ENCODE data around the gene NEURL1B. TPM values are rescaled to one million over a fixed set of nuclear protein-coding genes. Genes with fewer than 3 reads are reported as not detected.
A peak's percentile ranks its signal among the peaks of the same experiment; 100 is the strongest.

Gene NEURL1B
- total RNA-seq, 6 experiments from 2014 or later = 4.9 to 9.8 (median 6.4) TPM

DNA sequence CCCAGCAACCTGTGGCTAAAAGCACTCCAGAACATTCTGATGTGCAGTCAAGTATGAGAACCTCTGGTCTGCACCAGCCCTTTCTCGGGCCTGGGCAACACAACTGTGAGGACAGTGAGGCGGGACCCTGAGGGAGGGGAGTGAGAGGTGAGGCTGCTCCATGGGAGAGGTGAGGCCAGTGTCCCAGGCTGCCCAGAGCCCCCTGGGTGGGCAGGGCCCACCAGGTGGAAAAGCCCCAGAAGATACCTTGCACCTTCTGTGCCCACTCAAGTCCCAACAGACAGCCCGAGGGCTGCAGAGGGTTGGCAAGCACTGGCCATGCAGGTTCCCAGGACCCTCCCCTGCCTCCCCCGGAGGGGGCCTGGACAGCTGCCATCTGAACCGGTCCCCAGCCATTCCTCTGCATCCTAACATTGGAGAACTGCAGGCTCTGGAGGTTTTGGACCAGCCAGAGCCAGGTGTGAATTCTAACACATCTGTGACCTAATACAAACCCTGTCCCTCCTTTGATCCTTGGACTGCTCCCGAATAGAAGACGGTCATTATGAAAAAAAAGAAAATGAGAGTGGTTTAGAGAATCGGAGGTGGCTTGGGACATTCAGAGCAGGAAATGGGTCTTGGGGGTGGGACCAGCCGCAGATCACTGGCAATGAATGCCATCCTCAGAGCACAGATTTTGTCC, 72.9 kb downstream of the NEURL1B start:
- H3K9me3 ChIP-seq = no peaks in the 10 kb centered on the region
- 13% methylated on average over 4 of the region's 9 CpGs for WGBS (ENCODE audit: insufficient coverage, low coverage, low lambda C conversion rate, missing lambda C conversion rate)
- H3K36me3 ChIP-seq = no peaks in the 10 kb centered on the region
- DNase-seq (peak in 1 of 3 donors; percentile 27), ATAC-seq (no peak)
- no peak overlapping the region for H3K4me3 ChIP-seq
- H3K4me1 ChIP-seq = peaks cover 0 to 30% (median 10%) of the 10 kb centered on the region in 4 donors
- H3K27ac ChIP-seq = peak overlapping the region; percentile 70 to 83 (median 77)
- TF ChIP-seq CTCF (IDR thresholded peaks at IDR 0.05) (no peak), POLR2A (IDR thresholded peaks at IDR 0.05) (no peak)
- no peaks in the 10 kb centered on the region for H3K27me3 ChIP-seq
- intact Hi-C loops (cut with DNase I) = loop anchor here (5.0 kb wide), 2 partner anchors 218 to 223 kb away; no protein-coding TSS in a partner anchor

DNA sequence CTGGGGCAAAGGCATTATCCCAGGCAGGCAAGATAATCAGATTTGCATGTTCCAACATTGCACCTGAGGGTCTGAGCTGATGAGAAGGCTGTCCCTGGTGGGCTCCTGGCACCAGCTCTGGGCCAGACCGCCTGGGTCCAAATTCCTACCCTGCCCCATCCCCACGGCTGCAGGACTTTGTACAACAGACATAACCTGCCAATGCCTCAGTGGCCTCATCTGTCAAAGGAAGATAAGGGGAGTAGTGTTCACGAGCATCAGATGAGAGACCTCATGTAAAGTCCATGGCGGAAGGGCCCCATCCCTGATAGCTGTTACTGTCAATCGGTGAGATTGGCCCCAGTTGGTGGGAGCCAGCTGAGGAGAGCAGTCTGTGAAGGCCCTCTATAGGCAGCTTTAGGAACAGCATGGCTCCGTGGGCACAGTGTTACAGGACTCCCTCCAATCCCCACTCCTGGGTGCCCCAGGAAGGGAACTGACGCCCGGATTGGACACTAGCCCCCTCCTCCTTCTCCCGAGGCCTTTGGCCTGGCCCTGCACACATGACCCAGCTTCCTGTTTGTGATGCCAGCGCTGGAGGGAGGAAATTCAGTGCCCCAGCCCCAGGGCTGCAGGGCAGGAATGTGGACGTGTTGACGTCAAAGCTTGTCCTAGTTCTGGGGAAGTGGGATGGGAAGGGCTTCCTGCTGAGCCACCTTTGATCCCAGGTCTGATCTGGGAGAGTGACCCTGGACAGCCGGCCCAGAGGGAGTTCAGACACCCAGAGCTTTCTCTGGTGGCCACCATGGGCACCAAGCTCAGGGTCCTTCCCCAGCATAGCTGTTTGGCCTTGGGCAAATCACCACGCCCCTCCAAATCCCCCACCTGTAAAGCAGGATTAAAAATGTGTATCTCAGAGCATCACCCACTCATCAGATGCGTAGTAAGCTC, 73.7 kb downstream of the NEURL1B start:
- H3K9me3 ChIP-seq = no peaks in the 10 kb centered on the region
- peak; percentile 89 to 95 (median 91) for DNase-seq
- intact Hi-C loops (cut with DNase I) = loop anchor here (5.0 kb wide), 3 partner anchors 53 to 223 kb away; no protein-coding TSS in a partner anchor
- ATAC-seq = peak; percentile 80 to 89 (median 82)
- TF ChIP-seq CTCF (IDR thresholded peaks at IDR 0.05) = peak; percentile 72 to 98 (median 72)
- TF ChIP-seq POLR2A (IDR thresholded peaks at IDR 0.05) = peak; percentile 76
- no peaks in the 10 kb centered on the region for H3K27me3 ChIP-seq
- H3K4me3 ChIP-seq = no peak overlapping the region
- 35% methylated on average over 3 of the region's 15 CpGs for WGBS (ENCODE audit: insufficient coverage, low coverage, low lambda C conversion rate, missing lambda C conversion rate)
- no peaks in the 10 kb centered on the region for H3K36me3 ChIP-seq
- peaks cover 0 to 30% (median 10%) of the 10 kb centered on the region in 4 donors for H3K4me1 ChIP-seq
- H3K27ac ChIP-seq = peak overlapping the region; percentile 70 to 83 (median 77)

DNA sequence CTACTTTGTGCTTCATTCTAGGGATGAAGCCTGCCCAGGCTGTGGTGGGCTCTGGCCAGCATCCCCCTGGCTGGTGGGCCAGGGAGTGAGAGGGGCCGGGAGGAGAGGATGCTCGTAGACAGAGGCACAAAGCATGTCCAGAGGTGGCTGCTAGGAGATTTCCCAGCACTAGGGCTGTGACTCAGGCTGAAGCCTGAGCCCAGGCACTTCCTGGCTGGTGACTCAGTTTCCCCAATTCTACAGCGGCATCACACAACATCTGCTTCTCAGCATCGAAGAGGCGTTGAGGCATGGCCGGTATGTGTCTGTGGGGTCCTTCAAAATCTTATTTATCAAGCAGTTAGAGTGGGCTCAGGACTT, 74.3 kb downstream of the NEURL1B start:
- Histone ChIP-seq H3K27me3 (no peaks in the 10 kb centered on the region), H3K4me3 (no peak overlapping the region), H3K36me3 (no peaks in the 10 kb centered on the region), H3K9me3 (no peaks in the 10 kb centered on the region), H3K27ac (peak overlapping the region; percentile 70 to 83 (median 77)), H3K4me1 (peaks cover 0 to 30% (median 10%) of the 10 kb centered on the region in 4 donors)
- DNase-seq (peak in 1 of 3 donors; percentile 31), ATAC-seq (peak in 1 of 4 donors; percentile 1)
- intact Hi-C loops (cut with DNase I) = loop anchor here (5.0 kb wide), 1 partner anchor 52 kb away; no protein-coding TSS in a partner anchor
- 100% methylated on average over 1 of the region's 6 CpGs for WGBS (ENCODE audit: insufficient coverage, low coverage, low lambda C conversion rate, missing lambda C conversion rate)
- TF ChIP-seq CTCF (IDR thresholded peaks at IDR 0.05) = no peak

DNA sequence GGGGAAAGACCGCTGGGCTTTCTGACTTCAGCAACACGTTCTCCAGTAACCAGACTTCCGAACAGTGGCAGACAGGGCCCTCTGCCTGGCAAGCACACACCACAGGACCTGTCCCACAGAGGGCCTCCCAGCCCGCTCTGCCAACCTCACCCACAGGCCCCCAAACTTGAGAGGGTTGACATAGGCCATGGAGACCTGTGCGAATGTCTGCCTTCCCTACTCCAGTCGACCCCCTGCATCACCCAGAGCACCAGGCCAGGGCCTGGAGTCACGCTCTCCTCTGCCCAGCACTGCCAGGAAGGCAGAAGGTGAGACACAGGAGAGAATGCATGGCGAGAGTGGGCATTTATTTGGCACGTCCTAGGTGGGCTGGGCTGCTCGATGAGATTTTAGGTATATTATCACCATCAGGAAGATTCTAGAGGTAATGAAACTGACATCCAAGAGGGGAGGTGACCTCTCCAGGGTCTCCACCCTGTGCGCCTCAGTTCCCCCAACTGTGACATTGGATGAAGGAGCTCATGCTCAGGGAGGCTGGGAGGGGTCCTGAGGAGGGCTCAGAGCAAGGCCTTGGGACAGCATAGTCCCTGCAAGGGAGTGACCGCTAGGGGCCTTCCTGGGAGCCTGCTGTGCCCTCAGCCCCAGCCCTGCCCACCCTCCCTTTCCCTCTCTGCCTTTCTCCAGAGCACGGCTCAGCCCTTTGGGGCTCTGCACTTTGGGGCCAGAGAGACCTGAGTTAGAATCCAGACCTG, 75.0 kb downstream of the NEURL1B start:
- ATAC-seq (no peak), DNase-seq (peak in 1 of 3 donors; percentile 22)
- Histone ChIP-seq H3K4me1 (peaks cover 0 to 31% (median 10%) of the 10 kb centered on the region in 4 donors), H3K4me3 (no peak overlapping the region), H3K27ac (peak overlapping the region; percentile 70 to 83 (median 77)), H3K9me3 (no peaks in the 10 kb centered on the region), H3K36me3 (no peaks in the 10 kb centered on the region), H3K27me3 (no peaks in the 10 kb centered on the region)
- intact Hi-C loops (cut with DNase I) = loop anchor here (5.0 kb wide), 1 partner anchor 51 kb away; no protein-coding TSS in a partner anchor
- TF ChIP-seq CTCF (IDR thresholded peaks at IDR 0.05) (no peak), POLR2A (IDR thresholded peaks at IDR 0.05) (no peak)
- 85% methylated on average over 4 of the region's 13 CpGs for WGBS (ENCODE audit: insufficient coverage, low coverage, low lambda C conversion rate, missing lambda C conversion rate)

Data from right lobe of liver (tissue), 6 donors.